C4-2B (cell line): ENCODE results near the gene NF2.

ENCODE experiments used
- H3K27ac ChIP-seq: fragments of 450-650 bp; 2 replicates; pipeline ENCODE4 v1.5.1; 2017
- ZFX ChIP-seq: fragments of 450-650 bp; IDR thresholded peaks from 2 replicates; pipeline ENCODE4 v1.6.1; 2017
- TF ChIP-seq, protein P1 (sequence below): fragments of 450-650 bp; conservative IDR thresholded peaks from 2 replicates; pipeline ENCODE4 v1.5.1; 2017; ENCODE audit warnings: mild to moderate bottlenecking

NF2 gene

DNA sequence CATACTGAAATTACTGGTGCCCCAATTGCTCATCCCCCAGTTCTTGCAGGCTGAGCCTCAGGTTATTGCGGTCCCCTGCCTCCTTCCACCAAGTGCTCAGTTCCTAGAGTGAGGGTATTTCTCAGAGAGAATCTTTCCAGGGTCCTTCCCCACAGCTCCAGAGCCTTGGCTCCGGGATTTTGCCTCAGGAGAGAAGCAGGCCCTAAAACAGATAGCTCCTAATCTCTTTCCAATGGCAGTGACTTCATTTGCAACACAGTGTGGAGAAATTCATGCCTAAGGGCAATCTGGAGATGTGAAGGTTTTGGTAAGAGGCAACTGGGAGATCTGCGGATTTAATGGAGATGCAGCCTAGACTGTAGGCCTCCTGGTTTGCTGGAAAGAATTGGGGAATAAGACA lies 2.9 kb downstream of the NF2 start:
- TF ChIP-seq ZFX = no peak
- TF ChIP-seq, protein P1, sequence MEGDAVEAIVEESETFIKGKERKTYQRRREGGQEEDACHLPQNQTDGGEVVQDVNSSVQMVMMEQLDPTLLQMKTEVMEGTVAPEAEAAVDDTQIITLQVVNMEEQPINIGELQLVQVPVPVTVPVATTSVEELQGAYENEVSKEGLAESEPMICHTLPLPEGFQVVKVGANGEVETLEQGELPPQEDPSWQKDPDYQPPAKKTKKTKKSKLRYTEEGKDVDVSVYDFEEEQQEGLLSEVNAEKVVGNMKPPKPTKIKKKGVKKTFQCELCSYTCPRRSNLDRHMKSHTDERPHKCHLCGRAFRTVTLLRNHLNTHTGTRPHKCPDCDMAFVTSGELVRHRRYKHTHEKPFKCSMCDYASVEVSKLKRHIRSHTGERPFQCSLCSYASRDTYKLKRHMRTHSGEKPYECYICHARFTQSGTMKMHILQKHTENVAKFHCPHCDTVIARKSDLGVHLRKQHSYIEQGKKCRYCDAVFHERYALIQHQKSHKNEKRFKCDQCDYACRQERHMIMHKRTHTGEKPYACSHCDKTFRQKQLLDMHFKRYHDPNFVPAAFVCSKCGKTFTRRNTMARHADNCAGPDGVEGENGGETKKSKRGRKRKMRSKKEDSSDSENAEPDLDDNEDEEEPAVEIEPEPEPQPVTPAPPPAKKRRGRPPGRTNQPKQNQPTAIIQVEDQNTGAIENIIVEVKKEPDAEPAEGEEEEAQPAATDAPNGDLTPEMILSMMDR = no peak
- H3K27ac ChIP-seq = no peak overlapping the region

DNA sequence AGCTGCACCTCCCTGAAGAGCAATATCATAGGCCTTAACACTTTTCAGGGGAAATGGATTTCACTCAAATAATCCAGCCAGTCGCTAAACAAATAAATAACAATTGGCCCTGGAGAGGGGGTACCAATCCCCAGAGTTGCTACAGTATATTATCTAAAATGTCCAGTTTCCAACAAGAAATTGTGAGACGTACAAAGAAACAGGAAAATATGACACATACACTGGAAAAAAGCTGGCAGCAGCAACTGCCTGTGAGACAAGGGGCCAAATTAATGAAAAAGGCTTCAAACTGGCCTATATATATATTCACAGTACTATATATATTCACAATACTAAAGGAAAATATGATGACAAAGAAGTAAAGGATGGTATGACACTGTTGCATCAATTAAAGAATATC lies 4.0 kb downstream of the NF2 start:
- H3K27ac ChIP-seq = no peak overlapping the region
- TF ChIP-seq, protein P1 = no peak
- TF ChIP-seq ZFX = no peak

DNA sequence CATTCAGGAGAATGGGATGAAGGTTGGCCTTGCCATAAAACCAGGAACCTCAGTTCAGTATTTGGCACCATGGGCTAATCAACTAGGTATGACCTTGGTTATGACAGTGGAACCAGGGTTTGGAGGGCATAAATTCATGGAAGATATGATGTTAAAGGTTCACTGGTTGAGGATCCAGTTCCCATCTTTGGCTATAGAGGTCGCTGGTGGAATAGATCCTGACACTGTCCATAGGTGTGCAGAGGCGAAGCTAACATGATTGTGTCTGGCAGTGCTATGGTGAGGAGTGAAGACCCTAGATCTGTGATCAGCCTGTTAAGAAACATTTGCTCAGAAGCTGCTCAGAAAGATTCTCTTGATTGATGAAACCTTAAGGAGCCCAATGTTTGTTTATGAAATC lies 5.7 kb downstream of the NF2 start:
- TF ChIP-seq, protein P1 = no peak
- TF ChIP-seq ZFX = no peak
- H3K27ac ChIP-seq = no peak overlapping the region

DNA sequence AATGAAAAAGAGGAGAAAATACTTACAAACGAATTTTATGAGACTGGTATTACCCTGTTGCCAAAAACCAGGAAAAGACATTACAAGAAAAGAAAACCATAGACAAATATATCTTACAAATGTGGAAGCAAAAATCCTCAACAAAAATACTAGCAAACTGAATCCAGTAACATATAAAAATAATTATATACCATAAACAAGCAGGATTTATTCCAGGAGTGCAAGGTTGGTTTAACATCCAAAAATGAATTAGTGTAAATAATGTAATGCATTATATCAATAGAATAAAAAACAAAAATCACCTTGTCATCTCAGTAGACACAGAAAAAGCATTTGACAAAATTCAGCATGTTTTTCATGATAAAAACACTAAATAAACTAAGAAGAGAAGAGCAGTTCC lies 7.3 kb downstream of the NF2 start:
- no peak for TF ChIP-seq ZFX
- TF ChIP-seq, protein P1 = no peak
- H3K27ac ChIP-seq = no peak overlapping the region

DNA sequence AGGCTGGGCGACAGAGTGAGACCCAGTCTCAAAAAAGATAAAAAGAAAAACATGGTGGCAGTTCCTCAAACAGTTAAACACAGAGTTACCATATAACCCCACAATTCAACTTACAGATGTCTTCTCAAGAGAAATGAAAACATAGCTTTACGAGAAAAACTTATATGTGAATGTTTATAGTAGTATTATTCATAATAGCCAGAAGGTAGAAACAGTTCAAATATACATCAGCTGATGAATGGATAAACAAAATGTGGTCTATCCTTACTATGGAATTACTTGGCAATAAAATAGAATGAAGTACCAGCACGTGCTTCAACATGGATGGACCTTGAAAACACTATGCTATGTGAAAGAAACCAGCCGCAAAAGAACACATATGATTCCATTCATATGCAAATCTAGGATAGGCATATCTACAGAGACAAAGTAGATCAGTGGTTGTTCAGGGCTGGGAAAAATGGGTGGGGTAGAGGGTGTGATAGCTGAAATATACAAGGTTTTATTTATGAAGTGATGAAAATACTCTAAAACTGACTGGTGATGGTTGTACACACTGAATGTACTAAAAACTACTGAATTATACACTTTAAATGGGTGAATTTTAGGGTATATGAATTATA lies 12.4 kb downstream of the NF2 start:
- no peak overlapping the region for H3K27ac ChIP-seq
- no peak for TF ChIP-seq ZFX
- TF ChIP-seq, protein P1 = no peak

DNA sequence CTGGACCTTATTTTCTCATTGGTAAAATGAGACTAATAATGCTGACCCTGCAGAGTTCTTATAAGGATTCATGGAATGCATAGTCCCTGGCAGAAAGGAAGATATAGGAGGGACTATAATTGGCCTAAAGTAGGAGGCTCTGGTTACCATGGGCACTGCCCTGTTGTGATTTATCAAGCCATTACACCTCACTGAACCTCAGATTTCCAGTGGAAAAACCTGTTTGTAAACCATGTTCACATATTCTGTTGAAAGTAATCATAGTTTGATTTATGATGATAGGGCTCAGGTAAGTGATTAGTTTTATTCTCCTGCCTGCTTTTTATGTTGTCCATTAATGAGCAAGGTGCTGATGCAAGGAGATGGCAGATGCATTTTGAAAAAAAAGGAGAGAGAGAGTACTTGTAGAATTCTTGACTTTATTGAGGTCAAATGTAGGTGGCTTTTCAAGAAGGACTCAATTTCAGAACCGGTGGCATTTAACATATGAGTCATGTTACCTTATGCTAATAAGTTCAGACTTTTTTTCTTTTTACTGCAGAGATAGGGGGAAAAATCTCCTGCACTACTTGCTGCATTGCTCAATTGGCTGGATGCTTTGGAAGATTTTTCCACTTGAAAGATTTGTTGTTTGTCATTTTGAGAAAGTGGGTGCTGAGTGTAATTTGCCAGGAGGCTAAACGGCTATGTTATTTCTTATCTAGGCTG lies 14.6 kb downstream of the NF2 start:
- no peak overlapping the region for H3K27ac ChIP-seq

More for the DNA sequence above, 14.6 kb downstream of the NF2 start:
- no peak for TF ChIP-seq ZFX
- TF ChIP-seq, protein P1 = no peak
